OCI-M2 (cell line): ENCODE measurements around the gene VEGFA.

Experiments used
- DNase-seq: peaks from one replicate; lab custom pipeline; 2025; ENCODE audit not compliant: unreplicated experiment; lab: John Stamatoyannopoulos, UW

VEGFA gene

GRCh38 chr6:43759136-43759906 lies 10.7 kb upstream of the VEGFA start:
- no peak for DNase-seq

- no peak for DNase-seq
Observed at GRCh38 chr6:43759907-43760206, 10.2 kb upstream of the VEGFA start.

GRCh38 chr6:43760210-43761168 lies 9.5 kb upstream of the VEGFA start:
- no peak for DNase-seq

GRCh38 chr6:43761666-43762409 lies 8.2 kb upstream of the VEGFA start:
- no peak for DNase-seq

- no peak for DNase-seq
Observed at GRCh38 chr6:43762410-43762768, 7.6 kb upstream of the VEGFA start.

- DNase-seq = no peak
Observed at GRCh38 chr6:43762966-43763695, 6.9 kb upstream of the VEGFA start.

GRCh38 chr6:43763812-43764522 lies 6.0 kb upstream of the VEGFA start:
- DNase-seq = no peak

GRCh38 chr6:43764772-43765171 lies 5.2 kb upstream of the VEGFA start:
- no peak for DNase-seq

GRCh38 chr6:43765776-43766499 lies 4.1 kb upstream of the VEGFA start:
- no peak for DNase-seq

GRCh38 chr6:43766500-43766853 lies 3.5 kb upstream of the VEGFA start:
- no peak for DNase-seq

GRCh38 chr6:43766964-43767461 lies 3.0 kb upstream of the VEGFA start:
- no peak for DNase-seq

GRCh38 chr6:43767553-43768505 lies 2.2 kb upstream of the VEGFA start:
- no peak for DNase-seq

GRCh38 chr6:43768506-43768860 lies 1.5 kb upstream of the VEGFA start:
- DNase-seq = no peak

- no peak for DNase-seq
Observed at GRCh38 chr6:43768983-43769525, 957 bp upstream of the VEGFA start.

- no peak for DNase-seq
Observed at GRCh38 chr6:43770372-43771209, 580 bp downstream of the VEGFA start.

GRCh38 chr6:43771210-43771857 lies 1.3 kb downstream of the VEGFA start:
- no peak for DNase-seq
